ENCODE results near the gene LIN7A.

LIN7A gene

DNA sequence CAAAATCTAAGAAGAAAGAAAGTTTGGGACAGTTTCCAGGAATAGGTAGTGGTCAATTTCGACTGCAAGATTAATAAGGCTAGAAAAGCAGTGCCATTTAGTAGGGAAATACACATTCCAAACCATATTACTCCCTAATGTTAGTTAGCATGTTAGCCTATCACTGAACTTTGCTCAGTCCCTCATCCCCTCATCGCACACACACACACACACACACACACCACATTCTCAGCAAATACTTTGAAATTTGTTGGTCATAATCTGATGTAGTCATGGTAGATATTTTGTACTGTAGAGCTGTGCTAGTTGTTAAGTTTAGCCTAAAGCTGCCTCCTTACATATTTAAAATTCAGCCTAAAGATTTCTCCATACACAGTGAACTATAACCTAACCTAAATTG is 157.0 kb downstream of the LIN7A start:
- TF ChIP-seq, protein P1, sequence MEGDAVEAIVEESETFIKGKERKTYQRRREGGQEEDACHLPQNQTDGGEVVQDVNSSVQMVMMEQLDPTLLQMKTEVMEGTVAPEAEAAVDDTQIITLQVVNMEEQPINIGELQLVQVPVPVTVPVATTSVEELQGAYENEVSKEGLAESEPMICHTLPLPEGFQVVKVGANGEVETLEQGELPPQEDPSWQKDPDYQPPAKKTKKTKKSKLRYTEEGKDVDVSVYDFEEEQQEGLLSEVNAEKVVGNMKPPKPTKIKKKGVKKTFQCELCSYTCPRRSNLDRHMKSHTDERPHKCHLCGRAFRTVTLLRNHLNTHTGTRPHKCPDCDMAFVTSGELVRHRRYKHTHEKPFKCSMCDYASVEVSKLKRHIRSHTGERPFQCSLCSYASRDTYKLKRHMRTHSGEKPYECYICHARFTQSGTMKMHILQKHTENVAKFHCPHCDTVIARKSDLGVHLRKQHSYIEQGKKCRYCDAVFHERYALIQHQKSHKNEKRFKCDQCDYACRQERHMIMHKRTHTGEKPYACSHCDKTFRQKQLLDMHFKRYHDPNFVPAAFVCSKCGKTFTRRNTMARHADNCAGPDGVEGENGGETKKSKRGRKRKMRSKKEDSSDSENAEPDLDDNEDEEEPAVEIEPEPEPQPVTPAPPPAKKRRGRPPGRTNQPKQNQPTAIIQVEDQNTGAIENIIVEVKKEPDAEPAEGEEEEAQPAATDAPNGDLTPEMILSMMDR (IDR thresholded peaks at IDR 0.05) = no peak
- TF ChIP-seq ZFX (IDR thresholded peaks at IDR 0.05; ENCODE audit: borderline replicate concordance) = no peak
- H3K27ac ChIP-seq = no peak overlapping the region

DNA sequence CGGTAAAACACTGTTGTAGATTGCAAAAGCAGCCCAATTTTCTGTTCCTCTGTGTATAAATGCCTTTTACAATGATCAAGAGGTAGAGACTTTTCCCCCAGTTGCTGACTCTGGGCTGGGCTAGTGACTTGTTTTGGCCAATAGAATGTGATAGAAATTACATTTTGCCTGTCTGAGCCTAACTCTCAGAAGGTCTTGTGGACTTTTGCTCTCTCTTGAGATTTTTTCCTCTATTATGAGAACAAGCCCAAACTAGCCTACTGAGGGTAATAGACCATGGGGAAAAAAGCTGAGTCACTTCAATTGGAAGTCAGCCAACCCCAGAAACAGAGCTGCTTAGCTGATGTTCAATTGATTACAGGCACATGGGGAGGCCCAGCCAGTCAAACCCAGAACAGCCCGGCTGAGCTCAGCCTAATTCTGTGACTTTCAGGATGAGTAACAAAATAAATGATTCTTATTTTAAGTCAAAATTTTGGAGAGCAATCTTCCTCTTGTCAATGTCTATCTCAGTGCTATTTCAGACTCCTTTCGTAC is 159.7 kb downstream of the LIN7A start:
- TF ChIP-seq, protein P1 (IDR thresholded peaks at IDR 0.05) = no peak
- TF ChIP-seq ZFX (IDR thresholded peaks at IDR 0.05; ENCODE audit: borderline replicate concordance) = no peak
- peak overlapping the region; percentile 39 for H3K27ac ChIP-seq

DNA sequence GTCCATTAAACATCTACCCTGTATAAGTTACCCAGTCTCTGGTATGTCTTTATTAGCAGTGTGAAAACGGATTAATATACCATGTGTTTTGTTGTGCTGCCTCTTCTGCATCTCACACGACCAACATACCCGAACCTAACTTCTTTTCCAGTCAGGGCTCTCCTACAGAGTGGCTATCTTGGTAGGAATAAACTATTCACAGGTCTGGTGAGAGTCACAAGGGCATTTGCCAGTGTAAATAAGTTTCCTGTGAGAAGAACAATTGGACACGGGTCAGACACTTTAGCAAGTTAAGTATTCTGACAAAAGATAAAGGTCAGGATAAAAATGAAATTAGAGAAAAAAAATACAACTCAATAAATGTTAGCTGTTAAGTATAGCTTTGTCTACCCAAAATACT is 160.1 kb downstream of the LIN7A start:
- TF ChIP-seq, protein P1 (IDR thresholded peaks at IDR 0.05) = no peak
- TF ChIP-seq ZFX (IDR thresholded peaks at IDR 0.05; ENCODE audit: borderline replicate concordance) = no peak
- peak overlapping the region; percentile 39 for H3K27ac ChIP-seq

DNA sequence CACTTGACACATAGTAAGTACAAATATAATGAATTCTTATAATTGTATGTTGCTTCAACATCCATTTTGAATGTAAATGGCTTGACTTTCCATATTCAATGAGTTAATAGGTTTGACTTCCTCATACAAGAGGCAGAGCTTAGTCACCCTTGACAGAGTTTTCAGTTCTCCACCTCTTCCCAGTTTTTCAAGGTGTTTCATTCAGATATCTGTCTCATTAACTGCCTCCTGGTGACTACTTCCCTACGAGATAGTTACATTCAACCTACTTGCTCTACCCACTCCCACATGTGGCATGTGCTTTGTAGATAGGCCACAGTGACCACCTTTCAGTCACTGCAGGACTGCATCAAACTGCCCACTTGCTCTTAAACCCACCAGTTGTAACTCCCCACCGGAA is 161.0 kb downstream of the LIN7A start:
- no peak for TF ChIP-seq ZFX (IDR thresholded peaks at IDR 0.05; ENCODE audit: borderline replicate concordance)
- TF ChIP-seq, protein P1 (IDR thresholded peaks at IDR 0.05) = no peak
- no peak overlapping the region for H3K27ac ChIP-seq

DNA sequence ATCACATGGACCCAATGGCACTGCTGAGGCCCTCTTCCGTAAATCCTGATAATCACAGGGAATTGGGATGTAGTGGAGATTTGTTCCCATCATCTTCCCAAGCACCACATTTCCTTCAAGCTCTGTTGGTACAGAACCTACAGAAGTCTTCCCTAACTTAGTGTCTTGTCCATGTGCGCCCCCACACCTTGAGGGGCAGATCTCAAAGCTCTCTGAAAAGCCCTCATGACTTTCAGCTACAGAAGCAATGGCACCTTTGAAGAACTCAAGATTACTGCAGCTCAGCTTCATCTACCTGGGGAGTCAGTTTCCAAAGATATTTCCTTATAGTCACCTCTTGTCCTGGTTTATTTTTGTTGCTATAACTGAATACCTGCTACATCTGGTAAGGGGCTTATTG is 166.8 kb downstream of the LIN7A start:
- no peak overlapping the region for H3K27ac ChIP-seq
- TF ChIP-seq, protein P1 (IDR thresholded peaks at IDR 0.05) = no peak
- TF ChIP-seq ZFX (IDR thresholded peaks at IDR 0.05; ENCODE audit: borderline replicate concordance) = no peak

DNA sequence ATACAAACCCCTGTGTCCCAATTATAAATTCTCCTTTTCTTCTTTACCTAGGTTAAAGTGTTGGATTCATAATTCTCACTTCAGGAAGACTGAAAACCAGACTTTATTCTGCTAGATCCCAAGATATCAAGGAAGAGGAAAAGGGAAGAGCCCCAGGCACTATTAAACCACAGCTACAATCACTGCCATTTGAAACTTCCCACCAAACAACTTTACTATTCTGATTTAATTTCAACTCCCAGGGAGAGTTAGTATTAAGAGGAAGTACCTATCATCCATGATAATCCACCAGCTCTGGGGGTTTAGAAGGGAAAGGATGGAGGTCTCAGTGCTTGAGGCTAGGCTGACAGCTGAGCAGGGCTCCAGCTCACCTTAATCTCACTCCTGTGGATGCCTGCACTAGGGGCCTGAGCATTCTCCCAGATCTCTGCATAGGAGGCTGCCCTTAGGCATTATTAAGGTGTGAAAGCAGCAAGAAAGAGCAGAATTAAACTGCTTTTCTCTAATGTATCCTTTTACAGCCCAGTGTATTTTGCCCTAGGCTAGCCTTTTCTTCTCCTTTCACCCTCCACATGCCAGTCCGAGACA is 168.1 kb downstream of the LIN7A start:
- no peak overlapping the region for H3K27ac ChIP-seq

DNA sequence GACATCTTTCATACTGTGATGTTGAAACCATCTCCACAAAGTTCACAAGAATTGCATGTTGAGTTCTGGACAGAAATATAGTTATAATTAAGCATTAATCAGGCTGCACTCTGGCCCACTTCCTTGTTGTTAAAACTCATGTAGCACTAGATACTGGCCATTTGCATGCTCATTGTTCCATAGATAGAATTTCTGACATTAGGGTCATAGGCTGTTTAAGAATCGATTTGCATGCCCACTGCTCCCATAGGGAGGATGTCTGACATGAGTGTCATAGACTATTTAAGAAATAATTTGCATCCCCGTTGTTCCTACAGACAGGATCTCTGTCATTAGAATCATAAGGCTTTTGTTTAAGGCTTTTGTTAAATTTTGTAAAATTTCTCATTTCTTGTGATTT is 170.8 kb downstream of the LIN7A start:
- H3K27ac ChIP-seq = no peak overlapping the region
- TF ChIP-seq, protein P1 (IDR thresholded peaks at IDR 0.05) = no peak
- TF ChIP-seq ZFX (IDR thresholded peaks at IDR 0.05; ENCODE audit: borderline replicate concordance) = no peak

More for the DNA sequence above, 168.1 kb downstream of the LIN7A start:
- TF ChIP-seq, protein P1 (IDR thresholded peaks at IDR 0.05) = no peak
- TF ChIP-seq ZFX (IDR thresholded peaks at IDR 0.05; ENCODE audit: borderline replicate concordance) = no peak
